B cell (primary cell): Measurements from ENCODE around the gene NDST4.

Experiments used
- EZH2 ChIP-seq: IDR thresholded peaks from 2 replicates; pipeline ENCODE4 v1.6.1; 2012; ENCODE audit warnings: borderline replicate concordance, low read depth, mild to moderate bottlenecking, moderate library complexity, low read length; ENCODE audit not compliant: insufficient read depth, poor library complexity, severe bottlenecking
- TF ChIP-seq, protein P1 (sequence below): fragments of 200-600 bp; IDR thresholded peaks from one replicate; pipeline ENCODE4 v1.8.0; 2022; ENCODE audit warnings: antibody characterized with exemption, mild to moderate bottlenecking

DNA sequence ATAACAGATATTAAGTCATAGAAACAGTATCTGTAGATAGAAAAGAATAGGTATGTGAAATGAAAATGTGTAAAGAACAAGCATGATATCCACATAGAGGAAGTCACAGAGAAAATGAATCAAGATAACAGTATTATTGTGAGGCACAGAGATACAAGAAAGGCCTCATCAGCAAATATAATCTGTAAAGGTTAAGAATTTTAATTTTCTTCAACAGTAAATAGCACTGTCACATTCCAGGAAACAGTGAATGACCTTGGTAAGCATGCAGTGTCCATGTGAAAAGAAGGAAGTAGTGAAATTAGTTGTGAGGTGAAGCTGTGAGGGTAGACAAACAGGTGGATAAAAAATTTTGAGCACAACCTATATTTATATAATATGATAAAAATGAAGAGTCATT lies 39.5 kb upstream of the NDST4 start:
- TF ChIP-seq, protein P1, sequence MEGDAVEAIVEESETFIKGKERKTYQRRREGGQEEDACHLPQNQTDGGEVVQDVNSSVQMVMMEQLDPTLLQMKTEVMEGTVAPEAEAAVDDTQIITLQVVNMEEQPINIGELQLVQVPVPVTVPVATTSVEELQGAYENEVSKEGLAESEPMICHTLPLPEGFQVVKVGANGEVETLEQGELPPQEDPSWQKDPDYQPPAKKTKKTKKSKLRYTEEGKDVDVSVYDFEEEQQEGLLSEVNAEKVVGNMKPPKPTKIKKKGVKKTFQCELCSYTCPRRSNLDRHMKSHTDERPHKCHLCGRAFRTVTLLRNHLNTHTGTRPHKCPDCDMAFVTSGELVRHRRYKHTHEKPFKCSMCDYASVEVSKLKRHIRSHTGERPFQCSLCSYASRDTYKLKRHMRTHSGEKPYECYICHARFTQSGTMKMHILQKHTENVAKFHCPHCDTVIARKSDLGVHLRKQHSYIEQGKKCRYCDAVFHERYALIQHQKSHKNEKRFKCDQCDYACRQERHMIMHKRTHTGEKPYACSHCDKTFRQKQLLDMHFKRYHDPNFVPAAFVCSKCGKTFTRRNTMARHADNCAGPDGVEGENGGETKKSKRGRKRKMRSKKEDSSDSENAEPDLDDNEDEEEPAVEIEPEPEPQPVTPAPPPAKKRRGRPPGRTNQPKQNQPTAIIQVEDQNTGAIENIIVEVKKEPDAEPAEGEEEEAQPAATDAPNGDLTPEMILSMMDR = no peak
- TF ChIP-seq EZH2 = no peak
